ENCODE results near the gene RAB39A.
"Not testable (repeated sequence)": the region's sequence is repeated elsewhere in the genome, so short reads cannot be mapped to it uniquely, and the experiment has no call there.

RAB39A gene

GRCh38 chr11:107928046-107928766 is at the start of gene RAB39A:
Gene RAB39A (plus strand): TSS chr11:107928448. CDS start chr11:107928569, 121 bp downstream.
- FAIRE-seq: no peak
- no peak for DNase-seq (ENCODE audit: low spot score)

GRCh38 chr11:107881471-107881870 is 46.8 kb upstream of the RAB39A start:
- peak; percentile 26 for DNase-seq (ENCODE audit: low spot score)
- FAIRE-seq: not testable (repeated sequence)

DNA sequence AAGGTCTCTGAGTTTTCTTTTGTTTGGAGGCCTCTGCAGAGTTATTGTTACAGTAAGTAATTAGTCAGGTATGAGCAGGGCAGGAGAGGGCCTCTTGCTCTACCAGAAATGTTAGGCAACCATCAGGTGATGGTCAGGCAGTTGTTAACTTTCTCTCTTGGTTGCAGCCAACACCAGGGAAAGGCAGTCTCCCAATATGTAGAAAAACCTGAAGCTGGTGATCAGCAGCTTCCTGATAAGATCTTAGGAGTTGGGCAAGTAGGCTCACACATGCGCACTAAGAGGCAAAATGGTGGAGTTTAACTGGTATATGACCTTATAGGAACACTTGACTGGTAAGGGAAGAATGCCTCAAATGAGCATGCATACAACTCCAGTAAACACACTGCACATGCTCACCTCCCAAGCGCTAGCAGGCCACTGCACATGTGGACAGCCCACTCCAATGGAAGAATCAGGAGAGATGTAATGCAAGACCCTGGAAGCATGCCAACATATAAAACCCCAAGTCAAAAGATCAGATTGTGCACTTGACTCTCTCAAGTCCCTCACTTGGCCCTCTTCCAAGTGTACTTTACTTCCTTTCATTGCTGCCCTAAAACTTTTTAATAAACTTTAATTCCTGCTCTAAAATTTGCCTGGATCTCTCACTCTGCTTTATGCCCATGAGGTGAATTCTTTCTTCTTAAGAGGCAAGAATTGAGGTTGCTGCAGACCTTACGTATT is 46.0 kb upstream of the RAB39A start:
- DNase-seq (ENCODE audit: low spot score): no peak
- FAIRE-seq: no peak

- DNase-seq (ENCODE audit: low spot score) (peak; percentile 20), FAIRE-seq (no peak)
These were observed 30.0 kb upstream of the RAB39A start for GRCh38 chr11:107898270-107898669.

DNA sequence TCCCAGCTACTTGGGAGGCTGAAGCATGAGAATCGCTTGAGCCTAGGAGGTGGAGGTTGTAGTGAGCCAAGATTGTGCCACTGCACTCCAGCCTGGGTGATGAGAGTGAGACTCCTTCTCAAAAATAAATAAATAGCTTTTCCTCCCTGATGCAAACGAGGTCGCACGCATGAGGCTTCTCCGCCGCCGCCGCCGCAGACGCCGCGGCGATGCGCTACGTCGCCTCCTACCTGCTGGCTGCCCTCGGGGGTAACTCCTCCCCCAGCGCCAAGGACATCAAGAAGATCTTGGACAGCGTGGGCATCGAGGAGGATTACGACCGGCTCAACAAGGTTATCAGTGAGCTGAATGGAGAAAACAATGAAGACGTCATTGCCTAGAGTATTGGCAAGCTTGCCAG is 20.0 kb upstream of the RAB39A start:
- FAIRE-seq: no peak

GRCh38 chr11:107912415-107912814 is 15.8 kb upstream of the RAB39A start:
- FAIRE-seq: not testable (repeated sequence)

More for the DNA sequence above, 20.0 kb upstream of the RAB39A start:
- no peak for DNase-seq (ENCODE audit: low spot score)

DNA sequence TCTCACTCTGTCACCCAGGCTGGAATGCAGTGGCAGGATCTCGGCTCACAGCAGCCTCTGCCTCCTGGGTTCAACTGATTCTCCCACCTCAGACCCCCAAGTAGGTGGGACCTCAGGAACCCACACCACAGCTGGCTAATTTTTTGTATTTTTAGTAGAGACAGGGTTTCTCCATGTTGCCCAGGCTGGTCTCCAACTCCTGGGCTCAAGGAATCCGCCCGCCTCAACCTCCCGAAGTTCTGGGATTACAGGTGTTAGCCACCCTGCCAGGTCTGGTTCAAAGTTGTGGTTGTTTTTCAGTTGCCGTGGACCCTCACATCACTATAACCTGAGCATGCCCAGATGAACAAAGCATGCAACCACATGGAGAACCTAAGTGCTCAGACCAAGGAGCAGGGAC is 13.0 kb upstream of the RAB39A start:
- DNase-seq (ENCODE audit: low spot score) (no peak), FAIRE-seq (no peak)

More at GRCh38 chr11:107912415-107912814, 15.8 kb upstream of the RAB39A start:
- DNase-seq (ENCODE audit: low spot score): not testable (repeated sequence)

GRCh38 chr11:107916671-107917241 is 11.5 kb upstream of the RAB39A start:
- DNase-seq (ENCODE audit: low spot score): peak; percentile 67
- peak; percentile 90 for FAIRE-seq

GRCh38 chr11:107921997-107922396 is 6.3 kb upstream of the RAB39A start:
- no peak for FAIRE-seq

DNA sequence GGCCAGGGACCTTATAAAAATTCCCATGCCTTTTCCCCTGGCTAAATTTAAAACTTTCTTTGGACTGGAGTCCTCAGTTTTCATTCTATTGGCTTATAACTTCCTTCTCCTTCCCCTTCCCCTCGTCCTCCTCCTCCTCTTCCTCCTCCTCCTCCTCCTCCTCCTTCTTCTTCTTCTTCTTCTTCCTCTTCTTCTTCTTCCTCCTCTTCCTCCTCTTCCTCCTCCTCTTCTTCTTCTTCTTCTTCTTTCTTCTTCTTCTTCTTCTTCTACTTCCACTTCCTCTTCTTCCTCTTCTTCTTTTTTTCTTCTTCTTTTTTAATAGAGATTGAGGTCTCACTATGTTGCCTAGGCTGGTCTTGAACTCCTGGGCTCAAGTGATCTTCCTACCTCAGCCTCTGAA is 4.7 kb upstream of the RAB39A start:
- not testable (repeated sequence) for FAIRE-seq; DNase-seq (ENCODE audit: low spot score)

More at GRCh38 chr11:107921997-107922396, 6.3 kb upstream of the RAB39A start:
- DNase-seq (ENCODE audit: low spot score): no peak

GRCh38 chr11:107924306-107924705 is 3.9 kb upstream of the RAB39A start:
- FAIRE-seq (no peak), DNase-seq (ENCODE audit: low spot score) (no peak)

DNA sequence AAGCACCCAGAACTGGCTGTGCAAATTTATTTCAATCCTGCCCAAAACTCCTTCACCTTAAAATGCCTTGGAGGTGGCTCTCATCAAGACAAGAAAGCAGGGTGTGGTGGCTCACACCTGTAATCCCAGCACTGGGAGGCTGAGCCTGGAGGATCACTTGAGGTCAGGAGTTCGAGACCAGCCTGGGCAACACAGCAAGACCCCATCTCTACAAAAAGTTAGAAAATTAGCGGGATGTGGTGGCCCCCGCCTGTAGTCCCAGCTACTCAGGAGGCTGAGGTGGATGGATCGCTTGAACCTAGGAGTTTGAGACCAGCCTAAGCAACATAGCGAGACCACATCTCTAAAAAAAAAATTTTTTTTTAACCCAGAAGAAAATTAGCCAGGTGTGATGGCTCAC is 689 bp upstream of the RAB39A start:
- no peak for DNase-seq (ENCODE audit: low spot score)
- FAIRE-seq: no peak

DNA sequence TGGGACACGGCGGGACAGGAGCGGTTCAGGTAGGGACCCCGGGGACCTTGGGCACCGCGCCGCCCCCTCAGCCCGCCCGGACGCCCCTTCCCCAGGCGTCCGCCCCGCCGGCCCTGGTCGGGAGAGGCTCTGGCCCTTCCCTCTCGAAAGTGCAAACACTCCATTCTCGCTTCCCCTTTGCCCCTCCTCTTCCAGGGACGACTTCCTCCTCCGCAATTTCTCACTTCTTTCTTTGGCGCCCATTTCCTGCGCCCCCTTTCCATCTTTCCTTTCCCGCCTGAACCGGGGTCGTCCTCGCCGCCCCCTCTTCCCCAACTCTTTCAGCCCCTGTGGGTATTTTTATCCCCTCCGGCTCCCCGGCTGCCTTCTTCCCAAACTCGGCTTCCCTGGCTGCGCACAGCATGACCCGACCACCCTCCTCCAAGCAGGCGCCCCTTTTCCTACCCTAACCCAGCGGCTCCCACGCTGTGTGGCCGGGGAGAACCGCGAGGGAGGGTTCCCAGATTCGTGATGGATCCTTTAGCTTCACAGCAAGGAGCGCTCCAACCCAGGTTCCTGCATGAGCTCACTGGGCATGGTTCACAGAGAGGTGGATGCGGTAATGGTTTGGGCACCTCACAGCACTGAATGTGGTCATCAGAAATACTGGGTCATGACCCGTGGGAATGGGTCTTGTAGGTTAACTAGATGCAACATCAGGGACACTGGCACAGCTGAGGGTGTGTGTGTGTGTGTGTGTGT is 689 bp downstream of the RAB39A start:
- FAIRE-seq: no peak
- DNase-seq (ENCODE audit: low spot score): no peak

- FAIRE-seq (no peak), DNase-seq (ENCODE audit: low spot score) (no peak)
These were observed 1.5 kb downstream of the RAB39A start for GRCh38 chr11:107929611-107930200.

DNA sequence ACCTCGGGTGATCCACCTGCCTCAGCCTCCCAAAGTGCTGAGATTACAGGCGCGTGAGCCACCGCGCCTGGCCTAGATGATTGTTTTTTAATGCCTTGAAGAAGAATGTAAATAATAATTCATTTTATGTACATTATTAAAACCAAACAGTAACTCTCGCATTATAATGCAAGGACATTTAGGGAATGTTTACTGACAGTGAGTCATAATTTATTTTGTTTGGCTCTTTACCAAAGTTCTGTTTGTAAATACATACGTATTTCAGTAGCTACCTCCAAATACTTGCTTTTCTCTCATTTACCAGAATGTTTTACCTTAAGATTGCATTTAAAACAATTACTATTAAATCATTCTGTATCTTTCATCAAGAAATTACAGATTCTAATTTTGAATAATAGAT is 3.0 kb downstream of the RAB39A start:
- FAIRE-seq: no peak
- no peak for DNase-seq (ENCODE audit: low spot score)

DNA sequence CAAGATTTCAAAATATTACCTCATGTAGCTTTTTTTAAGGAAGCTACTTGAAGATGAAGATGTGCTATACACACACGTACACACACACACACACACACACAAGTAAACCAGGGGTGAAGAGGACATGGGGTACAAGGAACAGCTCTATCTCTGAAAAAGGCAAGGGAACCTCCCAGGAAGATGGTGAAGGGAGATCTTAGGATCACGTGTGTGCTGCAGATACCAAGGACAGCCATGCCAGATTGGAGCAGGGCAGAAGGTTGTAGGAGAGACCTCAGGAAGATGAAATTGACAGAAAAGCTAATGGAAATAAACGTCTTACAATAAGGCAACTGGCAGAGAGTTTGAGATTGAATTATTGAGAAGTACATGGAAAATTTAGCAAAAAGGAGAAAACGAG is 19.7 kb downstream of the RAB39A start:
- no peak for DNase-seq (ENCODE audit: low spot score)
- FAIRE-seq: no peak

GRCh38 chr11:107948328-107948727 is 20.1 kb downstream of the RAB39A start:
- FAIRE-seq; DNase-seq (ENCODE audit: low spot score): not testable (repeated sequence)

DNA sequence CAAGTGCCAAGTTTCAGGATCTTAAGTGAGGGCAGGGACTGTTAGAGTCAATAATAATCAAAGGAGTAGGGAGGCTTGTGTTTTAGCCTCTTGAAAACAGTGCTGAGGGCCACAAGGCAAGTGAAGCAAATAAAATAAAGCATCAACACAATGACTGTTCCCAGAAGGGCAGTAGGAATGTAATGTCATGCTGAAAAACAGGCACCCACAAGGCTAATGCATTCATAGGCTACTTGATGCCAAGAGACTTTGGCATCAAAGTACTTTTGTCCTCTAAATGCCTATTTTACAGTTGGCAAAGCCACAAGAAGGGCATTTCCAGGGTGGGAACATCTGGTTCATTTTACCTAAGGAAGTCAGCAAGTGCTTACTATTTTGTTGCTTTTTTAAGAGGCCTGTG is 22.9 kb downstream of the RAB39A start:
- DNase-seq (ENCODE audit: low spot score) (no peak), FAIRE-seq (no peak)

- FAIRE-seq (no peak), DNase-seq (ENCODE audit: low spot score) (no peak)
These were observed 25.2 kb downstream of the RAB39A start for GRCh38 chr11:107953446-107953845.

DNA sequence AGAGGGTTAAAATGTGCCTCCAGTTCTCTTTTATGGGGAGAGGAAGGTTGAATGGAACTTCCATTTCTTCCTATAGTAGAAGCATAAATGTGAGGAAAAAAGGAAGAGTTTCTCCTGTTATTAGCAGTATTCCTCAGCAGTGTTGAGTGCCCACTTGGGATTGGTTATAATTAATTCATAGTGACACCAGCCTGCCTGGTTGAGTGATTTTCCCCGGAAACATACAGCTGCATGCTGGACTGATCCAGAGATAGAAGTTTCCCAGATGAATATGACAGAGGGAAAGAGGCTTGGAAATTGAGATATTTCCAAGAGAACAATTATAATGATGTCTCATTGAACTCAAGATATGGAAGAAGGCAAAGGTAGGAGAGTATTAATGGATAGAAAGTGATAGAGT is 28.3 kb downstream of the RAB39A start:
- no peak for FAIRE-seq

GRCh38 chr11:107957109-107957588 is 28.9 kb downstream of the RAB39A start:
- no peak for FAIRE-seq
- no peak for DNase-seq (ENCODE audit: low spot score)

More for the DNA sequence above, 28.3 kb downstream of the RAB39A start:
- no peak for DNase-seq (ENCODE audit: low spot score)
